ENCODE results near the gene PCK2.

The PCK2 gene

GRCh38 chr14:24062216-24062980 is 31.7 kb upstream of the PCK2 start:
- DNase-seq: no peak

- no peak for DNase-seq
Observed at GRCh38 chr14:24063263-24063836, 30.8 kb upstream of the PCK2 start.

GRCh38 chr14:24064091-24064795 is 29.9 kb upstream of the PCK2 start:
- DNase-seq: no peak

- no peak for DNase-seq
Observed at GRCh38 chr14:24064856-24065255, 29.3 kb upstream of the PCK2 start.

GRCh38 chr14:24065408-24065807 is 28.7 kb upstream of the PCK2 start:
- DNase-seq: no peak

DNA sequence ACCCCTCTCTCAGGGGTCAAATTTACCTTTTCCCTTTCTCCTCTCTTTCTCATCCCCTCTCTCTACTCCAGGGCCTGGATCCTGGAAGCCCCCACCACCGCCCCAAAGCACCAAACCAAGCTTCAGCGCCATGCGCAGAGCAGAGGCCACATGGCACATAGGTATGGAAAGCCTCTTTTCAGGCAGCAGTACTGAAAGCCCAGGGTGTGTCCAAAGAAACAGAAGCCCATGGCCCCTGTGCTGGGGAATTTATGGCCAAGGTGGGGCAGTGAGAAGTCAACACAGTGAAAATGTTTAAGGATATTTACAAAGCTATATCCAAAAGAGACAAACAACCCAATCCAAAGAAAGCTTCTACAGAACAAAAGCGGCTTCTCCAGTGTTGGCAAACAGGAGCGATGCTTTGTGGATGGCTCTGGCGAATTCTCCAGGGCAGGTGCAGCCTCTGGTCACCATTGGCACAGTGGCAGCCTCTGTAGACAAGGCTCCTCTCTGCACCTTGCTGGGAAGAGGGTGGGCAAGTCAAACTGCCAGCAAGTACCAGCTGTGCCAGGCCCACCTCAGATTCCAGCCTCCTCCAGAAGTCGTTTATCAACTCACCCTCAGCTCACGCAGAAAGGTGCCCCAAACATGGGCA is 27.5 kb upstream of the PCK2 start:
- DNase-seq: no peak

DNA sequence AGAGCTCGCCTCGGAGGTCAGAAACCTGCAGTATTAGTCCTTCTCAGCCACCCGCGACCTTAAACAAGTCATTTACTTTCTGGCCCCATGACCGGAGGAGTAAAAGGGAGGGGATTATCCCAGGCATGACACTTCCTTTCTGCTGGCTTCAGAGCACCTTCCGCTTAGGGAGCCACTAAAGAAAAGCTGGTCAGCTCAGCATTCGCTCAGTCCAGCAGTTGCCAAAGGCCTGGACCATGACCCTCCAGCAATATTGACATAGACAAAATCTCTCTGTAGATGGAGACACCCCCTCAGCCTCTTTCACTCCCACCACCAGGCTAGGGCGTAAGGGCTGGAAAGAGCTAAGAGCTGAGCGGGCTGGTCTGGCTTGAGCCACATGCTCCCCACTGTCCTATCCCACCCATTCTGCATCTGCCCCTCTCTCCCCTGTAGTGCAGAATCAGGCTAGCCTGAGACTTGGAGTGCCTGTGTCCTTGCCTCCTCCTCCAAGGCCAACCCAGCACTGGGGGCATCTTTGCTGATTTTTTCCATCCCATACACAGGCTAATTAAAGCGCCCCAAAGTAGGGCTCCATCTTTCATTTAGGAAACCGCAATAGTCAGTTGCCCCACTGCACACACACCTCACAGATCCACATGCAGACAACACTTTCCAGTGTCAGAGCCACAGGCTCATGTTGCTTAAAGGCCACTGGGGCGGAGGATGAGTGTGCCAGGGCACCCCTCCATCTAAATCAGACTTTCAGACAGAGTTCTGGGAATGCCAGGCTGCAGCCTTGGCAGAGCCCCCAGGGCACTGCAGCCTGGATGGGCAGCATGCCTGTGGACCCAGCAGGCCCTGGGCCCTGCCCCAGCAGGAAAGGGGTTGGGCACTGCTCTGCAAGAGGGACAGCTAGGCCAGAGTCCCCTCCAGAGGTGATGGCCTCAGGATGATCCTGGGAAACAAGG is 26.7 kb upstream of the PCK2 start:
- no peak for DNase-seq

DNA sequence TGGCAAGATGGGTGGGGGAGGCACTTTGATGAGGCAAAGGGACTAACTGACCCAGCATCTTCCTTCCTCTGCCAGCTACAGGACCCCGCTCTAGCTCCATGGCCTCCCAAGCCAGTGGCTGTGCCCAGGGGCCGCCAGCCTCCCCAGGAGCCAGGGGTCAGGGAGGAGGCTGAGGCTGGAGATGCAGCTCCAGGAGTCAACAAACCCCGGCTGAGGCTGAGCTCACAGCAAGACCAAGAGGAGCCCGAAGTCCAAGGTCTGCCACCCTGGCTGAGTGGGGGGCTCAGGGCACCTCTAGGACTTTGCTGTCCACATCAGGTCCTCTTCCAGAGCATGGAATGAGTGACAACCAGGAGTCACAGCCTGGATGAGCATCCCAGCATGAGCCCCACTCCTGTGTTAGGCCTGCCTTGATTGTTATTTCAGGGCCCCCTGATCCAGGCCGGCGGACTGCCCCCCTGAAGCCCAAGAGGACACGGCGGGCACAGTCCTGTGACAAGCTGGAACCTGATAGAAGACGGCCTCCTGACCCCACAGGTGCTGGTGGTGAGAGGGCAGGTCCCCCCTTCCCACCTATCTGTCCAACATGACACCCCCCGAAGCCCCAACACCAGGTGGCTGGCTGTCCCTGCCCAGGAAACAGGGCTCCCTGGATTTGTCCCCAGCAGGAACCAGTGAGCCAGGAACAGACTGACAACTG is 25.2 kb upstream of the PCK2 start:
- DNase-seq: no peak

DNA sequence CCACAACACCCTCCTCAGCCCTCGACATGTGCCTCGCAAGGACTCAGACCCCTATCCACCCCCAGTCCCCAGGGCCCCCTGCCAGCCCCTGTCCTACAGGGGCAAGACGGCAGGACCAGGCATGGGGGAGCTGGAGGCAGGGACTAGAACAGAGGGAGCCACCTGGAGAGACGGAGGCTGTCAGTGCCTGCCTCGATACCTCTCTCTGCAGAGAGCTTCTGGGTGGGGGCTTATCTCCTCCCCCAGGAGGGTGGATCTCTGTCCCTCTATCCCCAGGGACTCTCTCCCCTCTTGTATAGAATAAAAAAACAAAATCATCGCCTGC is 24.7 kb upstream of the PCK2 start:
- DNase-seq: no peak

- peak; percentile 42 to 85 (median 73) for DNase-seq
Observed at GRCh38 chr14:24070285-24071143, 23.6 kb upstream of the PCK2 start.

DNA sequence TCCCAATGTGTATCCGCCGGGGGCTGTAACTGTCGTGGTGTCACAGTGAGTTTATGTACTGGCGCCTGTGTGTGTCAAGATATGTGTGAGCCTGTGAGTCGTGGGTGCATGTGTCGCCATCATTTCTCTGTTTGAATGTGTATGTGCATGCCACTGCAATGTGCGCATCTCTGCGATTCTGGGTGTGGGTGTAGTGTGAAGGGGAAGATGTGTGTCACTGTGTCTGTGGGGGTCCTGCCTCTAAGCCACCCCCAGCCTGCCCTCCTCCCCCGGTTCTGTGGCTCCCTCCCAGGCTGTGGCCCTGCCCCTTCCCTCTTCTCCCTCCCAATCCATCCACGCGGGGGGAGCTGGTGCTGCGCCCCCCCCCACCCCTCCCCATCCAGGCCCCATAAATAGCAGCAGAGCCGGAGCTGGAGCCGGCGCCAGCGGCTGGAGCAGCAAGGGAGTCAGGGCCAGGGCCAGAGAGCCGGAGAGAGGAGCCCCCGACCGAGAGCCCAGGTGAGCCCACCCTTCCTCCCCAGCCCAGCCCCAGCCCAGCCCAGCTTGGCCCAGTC is 22.9 kb upstream of the PCK2 start, which contains the start of gene CPNE6:
CPNE6 (plus strand) TSS at position 419 of the 554 bp plus-strand sequence. CDS start 1,375 bp downstream, outside the sequence.
- DNase-seq: no peak

GRCh38 chr14:24071836-24072430 is 22.2 kb upstream of the PCK2 start:
- no peak for DNase-seq

GRCh38 chr14:24072436-24072835 is 21.7 kb upstream of the PCK2 start:
- no peak for DNase-seq

DNA sequence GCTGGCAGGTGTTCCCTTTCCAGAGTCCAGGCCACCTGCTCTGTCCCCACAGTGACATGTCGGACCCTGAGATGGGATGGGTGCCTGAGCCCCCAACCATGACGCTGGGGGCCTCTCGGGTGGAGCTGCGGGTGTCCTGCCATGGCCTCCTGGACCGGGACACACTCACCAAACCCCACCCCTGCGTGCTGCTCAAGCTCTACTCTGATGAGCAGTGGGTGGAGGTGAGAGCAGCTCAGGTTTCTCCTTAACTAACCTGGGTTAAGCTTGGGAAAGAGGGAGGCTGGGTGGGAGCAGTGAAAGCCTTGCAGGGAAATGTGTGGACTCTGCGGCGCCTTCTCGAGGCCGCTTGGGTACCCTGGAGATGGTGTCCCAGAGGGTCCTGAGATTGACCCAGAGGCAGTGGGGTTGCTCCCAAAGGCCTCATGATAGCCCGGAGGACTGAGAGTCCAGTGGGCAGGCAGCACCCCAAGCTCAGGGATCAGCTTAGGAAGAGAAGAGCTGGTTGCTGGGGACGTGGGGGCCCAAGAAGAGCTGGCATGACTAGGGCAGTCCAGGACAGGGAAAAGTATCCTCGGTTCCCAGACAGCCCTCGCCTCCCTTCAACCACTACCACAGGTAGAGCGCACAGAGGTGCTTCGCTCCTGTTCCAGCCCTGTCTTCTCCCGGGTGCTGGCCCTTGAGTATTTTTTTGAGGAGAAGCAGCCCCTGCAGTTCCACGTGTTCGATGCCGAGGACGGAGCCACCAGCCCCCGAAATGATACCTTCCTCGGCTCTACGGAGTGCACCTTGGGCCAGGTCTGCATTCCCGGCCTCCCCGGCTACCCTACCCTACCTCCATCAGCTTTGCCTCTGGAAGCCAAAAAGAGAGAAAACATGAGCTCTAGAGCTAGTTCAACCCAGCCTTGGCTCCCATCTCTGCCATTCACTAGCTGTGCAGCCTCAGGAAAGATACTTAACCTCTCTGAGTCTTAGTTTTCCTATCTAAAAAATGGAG is 20.9 kb upstream of the PCK2 start:
- peak in 1 of 3 experiments; percentile 7 for DNase-seq

GRCh38 chr14:24074625-24075484 is 19.3 kb upstream of the PCK2 start:
- DNase-seq: peak in 1 of 3 experiments; percentile 22

DNA sequence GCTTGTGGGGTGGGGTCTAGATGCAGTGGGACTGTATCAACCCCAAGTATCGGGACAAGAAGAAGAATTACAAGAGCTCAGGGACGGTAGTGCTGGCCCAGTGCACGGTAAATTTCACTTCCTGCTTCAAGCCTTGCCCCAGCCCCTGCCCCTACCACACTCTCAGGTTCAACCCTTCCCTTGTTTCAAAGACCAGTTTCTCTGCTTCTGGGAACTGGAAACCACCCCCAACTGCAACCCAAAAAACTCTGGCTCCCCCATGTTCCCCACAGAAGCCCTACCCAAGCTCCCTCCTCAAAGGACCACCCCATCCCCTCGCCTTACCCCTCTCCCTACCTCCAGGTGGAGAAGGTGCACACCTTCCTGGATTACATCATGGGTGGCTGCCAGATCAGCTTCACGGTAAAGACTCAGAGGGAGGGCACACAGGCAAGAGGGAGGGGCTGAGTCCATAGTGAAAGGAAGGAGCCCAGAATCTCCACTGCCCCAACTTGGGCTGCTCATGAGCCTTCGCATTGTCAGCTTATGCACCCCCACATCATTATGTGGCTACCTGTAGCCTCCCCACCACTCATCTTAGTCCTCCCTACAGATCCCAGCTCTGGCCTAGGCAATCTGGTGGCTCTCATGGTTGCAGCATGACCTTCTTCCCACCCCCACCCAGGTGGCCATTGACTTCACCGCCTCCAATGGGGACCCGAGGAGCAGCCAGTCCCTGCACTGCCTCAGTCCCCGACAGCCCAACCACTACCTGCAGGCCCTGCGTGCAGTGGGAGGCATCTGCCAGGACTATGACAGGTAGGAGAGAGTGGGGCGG is 18.4 kb upstream of the PCK2 start:
- DNase-seq: peak in 2 of 3 experiments; percentile 14 to 15

GRCh38 chr14:24076302-24076601 is 17.9 kb upstream of the PCK2 start:
- no peak for DNase-seq

All from NCI-H1417 (cell line).